Measurements from ENCODE around the gene NPR2.

DNA sequence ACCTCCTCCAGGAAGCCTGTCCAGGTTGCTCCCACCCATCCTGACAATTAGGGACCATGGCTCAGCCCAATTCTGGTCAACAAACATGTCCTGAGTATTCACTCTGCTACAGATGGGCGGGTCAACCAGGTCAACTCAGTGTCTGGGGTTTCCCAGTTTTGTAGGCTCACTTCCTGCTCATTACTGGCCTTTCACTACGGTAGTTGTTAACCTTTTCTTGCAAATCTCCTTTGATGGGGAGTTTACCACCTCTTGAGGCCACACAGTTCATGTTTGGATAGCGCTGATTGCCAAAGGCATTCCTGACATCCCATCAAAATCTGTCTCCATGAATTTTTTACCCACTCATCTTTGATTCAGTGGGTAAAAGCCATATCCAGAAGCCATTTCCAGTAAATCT is 51.4 kb downstream of the NPR2 start:
- TF ChIP-seq GLIS3 (CRISPR knock-in tag; IDR thresholded peaks at IDR 0.05) = no peak
- TF ChIP-seq ZC3H10 (CRISPR knock-in tag; IDR thresholded peaks at IDR 0.05) = no peak
- TF ChIP-seq ISL1 (CRISPR knock-in tag; IDR thresholded peaks at IDR 0.05) = no peak
- TF ChIP-seq, protein P1, sequence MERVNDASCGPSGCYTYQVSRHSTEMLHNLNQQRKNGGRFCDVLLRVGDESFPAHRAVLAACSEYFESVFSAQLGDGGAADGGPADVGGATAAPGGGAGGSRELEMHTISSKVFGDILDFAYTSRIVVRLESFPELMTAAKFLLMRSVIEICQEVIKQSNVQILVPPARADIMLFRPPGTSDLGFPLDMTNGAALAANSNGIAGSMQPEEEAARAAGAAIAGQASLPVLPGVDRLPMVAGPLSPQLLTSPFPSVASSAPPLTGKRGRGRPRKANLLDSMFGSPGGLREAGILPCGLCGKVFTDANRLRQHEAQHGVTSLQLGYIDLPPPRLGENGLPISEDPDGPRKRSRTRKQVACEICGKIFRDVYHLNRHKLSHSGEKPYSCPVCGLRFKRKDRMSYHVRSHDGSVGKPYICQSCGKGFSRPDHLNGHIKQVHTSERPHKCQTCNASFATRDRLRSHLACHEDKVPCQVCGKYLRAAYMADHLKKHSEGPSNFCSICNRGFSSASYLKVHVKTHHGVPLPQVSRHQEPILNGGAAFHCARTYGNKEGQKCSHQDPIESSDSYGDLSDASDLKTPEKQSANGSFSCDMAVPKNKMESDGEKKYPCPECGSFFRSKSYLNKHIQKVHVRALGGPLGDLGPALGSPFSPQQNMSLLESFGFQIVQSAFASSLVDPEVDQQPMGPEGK (CRISPR knock-in tag; IDR thresholded peaks at IDR 0.05; ENCODE audit: borderline replicate concordance) = no peak
- TF ChIP-seq, protein P2, sequence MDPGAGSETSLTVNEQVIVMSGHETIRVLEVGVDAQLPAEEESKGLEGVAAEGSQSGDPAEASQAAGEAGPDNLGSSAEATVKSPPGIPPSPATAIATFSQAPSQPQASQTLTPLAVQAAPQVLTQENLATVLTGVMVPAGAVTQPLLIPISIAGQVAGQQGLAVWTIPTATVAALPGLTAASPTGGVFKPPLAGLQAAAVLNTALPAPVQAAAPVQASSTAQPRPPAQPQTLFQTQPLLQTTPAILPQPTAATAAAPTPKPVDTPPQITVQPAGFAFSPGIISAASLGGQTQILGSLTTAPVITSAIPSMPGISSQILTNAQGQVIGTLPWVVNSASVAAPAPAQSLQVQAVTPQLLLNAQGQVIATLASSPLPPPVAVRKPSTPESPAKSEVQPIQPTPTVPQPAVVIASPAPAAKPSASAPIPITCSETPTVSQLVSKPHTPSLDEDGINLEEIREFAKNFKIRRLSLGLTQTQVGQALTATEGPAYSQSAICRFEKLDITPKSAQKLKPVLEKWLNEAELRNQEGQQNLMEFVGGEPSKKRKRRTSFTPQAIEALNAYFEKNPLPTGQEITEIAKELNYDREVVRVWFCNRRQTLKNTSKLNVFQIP (CRISPR knock-in tag; IDR thresholded peaks at IDR 0.05; ENCODE audit: borderline replicate concordance, low read depth) = no peak
- no peak for TF ChIP-seq ESRRG (CRISPR knock-in tag; IDR thresholded peaks at IDR 0.05)
- TF ChIP-seq ARNTL (CRISPR knock-in tag; IDR thresholded peaks at IDR 0.05; ENCODE audit: borderline replicate concordance, low read depth) = no peak
- no peak for TF ChIP-seq ZNF565 (CRISPR knock-in tag; conservative IDR thresholded peaks at IDR 0.05; ENCODE audit: low read depth)
- TF ChIP-seq, protein P3, sequence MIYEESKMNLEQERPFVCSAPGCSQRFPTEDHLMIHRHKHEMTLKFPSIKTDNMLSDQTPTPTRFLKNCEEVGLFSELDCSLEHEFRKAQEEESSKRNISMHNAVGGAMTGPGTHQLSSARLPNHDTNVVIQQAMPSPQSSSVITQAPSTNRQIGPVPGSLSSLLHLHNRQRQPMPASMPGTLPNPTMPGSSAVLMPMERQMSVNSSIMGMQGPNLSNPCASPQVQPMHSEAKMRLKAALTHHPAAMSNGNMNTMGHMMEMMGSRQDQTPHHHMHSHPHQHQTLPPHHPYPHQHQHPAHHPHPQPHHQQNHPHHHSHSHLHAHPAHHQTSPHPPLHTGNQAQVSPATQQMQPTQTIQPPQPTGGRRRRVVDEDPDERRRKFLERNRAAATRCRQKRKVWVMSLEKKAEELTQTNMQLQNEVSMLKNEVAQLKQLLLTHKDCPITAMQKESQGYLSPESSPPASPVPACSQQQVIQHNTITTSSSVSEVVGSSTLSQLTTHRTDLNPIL (CRISPR knock-in tag; IDR thresholded peaks at IDR 0.05; ENCODE audit: low read depth) = no peak
- TF ChIP-seq ZNF8 (CRISPR knock-in tag; IDR thresholded peaks at IDR 0.05) = no peak
- TF ChIP-seq TOX (CRISPR knock-in tag; IDR thresholded peaks at IDR 0.05; ENCODE audit: borderline replicate concordance) = no peak
- no peak for TF ChIP-seq ZFP30 (CRISPR knock-in tag; IDR thresholded peaks at IDR 0.05)
- TF ChIP-seq ZFP3 (CRISPR knock-in tag; IDR thresholded peaks at IDR 0.05) = no peak
- TF ChIP-seq OSR1 (CRISPR knock-in tag; IDR thresholded peaks at IDR 0.05) = no peak
